ENCODE results near the gene ZDHHC14. TPM values are rescaled to one million over a fixed set of nuclear protein-coding genes. Genes with fewer than 3 reads are reported as not detected.

Gene ZDHHC14
- total RNA-seq, 1 experiment from 2014 or later = 3.2 TPM

GRCh38 chr6:157484181-157484580 is 103.2 kb downstream of the ZDHHC14 start:
- Mint-ChIP-seq H3K4me1 (ENCODE audit: insufficient read depth, unreplicated experiment) (no peaks in the 10 kb centered on the region), H3K27ac (ENCODE audit: low read depth, unreplicated experiment) (no peak overlapping the region), H3K9me3 (ENCODE audit: unreplicated experiment) (no peaks in the 10 kb centered on the region), H3K27me3 (ENCODE audit: insufficient read depth, unreplicated experiment) (no peaks in the 10 kb centered on the region), H3K36me3 (ENCODE audit: insufficient read depth, unreplicated experiment) (no peaks in the 10 kb centered on the region), H3K4me3 (ENCODE audit: unreplicated experiment) (no peak overlapping the region)
- intact Hi-C loops (cut with micrococcal nuclease) = no loop called here
- BruUV-seq (replicated peaks) = no TSS peak
- ChIA-PET POLR2A (no interaction called here), CTCF (interaction anchor here (0.6 kb wide), 1 partner anchor 23 kb away, joined by 4 read pairs; no protein-coding TSS in a partner anchor)
- TF ChIP-seq CTCF (IDR thresholded peaks at IDR 0.05; ENCODE audit: unreplicated experiment) = no peak
- DNase-seq (ENCODE audit: unreplicated experiment) = no peak

- intact Hi-C loops (cut with micrococcal nuclease) = no loop called here
- Mint-ChIP-seq H3K4me1 (ENCODE audit: insufficient read depth, unreplicated experiment) (no peaks in the 10 kb centered on the region), H3K27me3 (ENCODE audit: insufficient read depth, unreplicated experiment) (no peaks in the 10 kb centered on the region), H3K9me3 (ENCODE audit: unreplicated experiment) (no peaks in the 10 kb centered on the region), H3K4me3 (ENCODE audit: unreplicated experiment) (no peak overlapping the region), H3K36me3 (ENCODE audit: insufficient read depth, unreplicated experiment) (no peaks in the 10 kb centered on the region), H3K27ac (ENCODE audit: low read depth, unreplicated experiment) (no peak overlapping the region)
- no TSS peak for BruUV-seq (replicated peaks)
- no peak for DNase-seq (ENCODE audit: unreplicated experiment)
- ChIA-PET POLR2A (no interaction called here), CTCF (no interaction called here)
- TF ChIP-seq CTCF (IDR thresholded peaks at IDR 0.05; ENCODE audit: unreplicated experiment) = no peak
Observed at GRCh38 chr6:157486572-157486971, 105.6 kb downstream of the ZDHHC14 start.

GRCh38 chr6:157487110-157487773 is 106.3 kb downstream of the ZDHHC14 start:
- no peak for DNase-seq (ENCODE audit: unreplicated experiment)
- no TSS peak for BruUV-seq (replicated peaks)

GRCh38 chr6:157488058-157488457 is 107.1 kb downstream of the ZDHHC14 start:
- ChIA-PET CTCF (no interaction called here), POLR2A (no interaction called here)
- no peak for DNase-seq (ENCODE audit: unreplicated experiment)
- no TSS peak for BruUV-seq (replicated peaks)
- H3K4me3 Mint-ChIP-seq (ENCODE audit: unreplicated experiment) = no peak overlapping the region
- H3K27ac Mint-ChIP-seq (ENCODE audit: low read depth, unreplicated experiment) = no peak overlapping the region
- TF ChIP-seq CTCF (IDR thresholded peaks at IDR 0.05; ENCODE audit: unreplicated experiment) = no peak
- intact Hi-C loops (cut with micrococcal nuclease) = no loop called here
- no peaks in the 10 kb centered on the region for H3K9me3 Mint-ChIP-seq (ENCODE audit: unreplicated experiment)
- H3K4me1 Mint-ChIP-seq (ENCODE audit: insufficient read depth, unreplicated experiment) = no peaks in the 10 kb centered on the region
- H3K36me3 Mint-ChIP-seq (ENCODE audit: insufficient read depth, unreplicated experiment) = no peaks in the 10 kb centered on the region
- H3K27me3 Mint-ChIP-seq (ENCODE audit: insufficient read depth, unreplicated experiment) = no peaks in the 10 kb centered on the region

More at GRCh38 chr6:157487110-157487773, 106.3 kb downstream of the ZDHHC14 start:
- Mint-ChIP-seq H3K9me3 (ENCODE audit: unreplicated experiment) (no peaks in the 10 kb centered on the region), H3K4me1 (ENCODE audit: insufficient read depth, unreplicated experiment) (no peaks in the 10 kb centered on the region), H3K36me3 (ENCODE audit: insufficient read depth, unreplicated experiment) (no peaks in the 10 kb centered on the region), H3K4me3 (ENCODE audit: unreplicated experiment) (no peak overlapping the region), H3K27ac (ENCODE audit: low read depth, unreplicated experiment) (no peak overlapping the region), H3K27me3 (ENCODE audit: insufficient read depth, unreplicated experiment) (no peaks in the 10 kb centered on the region)
- TF ChIP-seq CTCF (IDR thresholded peaks at IDR 0.05; ENCODE audit: unreplicated experiment) = no peak
- ChIA-PET CTCF (no interaction called here), POLR2A (no interaction called here)
- intact Hi-C loops (cut with micrococcal nuclease) = no loop called here

All from MCF 10A (cell line).